SK-N-SH (cell line): Measurements from ENCODE around the gene MACROD2. TPM values are rescaled to one million over a fixed set of nuclear protein-coding genes. Genes with fewer than 3 reads are reported as not detected.

ENCODE experiments used
- CTCF ChIA-PET: fragments of 300-600, 350-600 bp; formaldehyde crosslinking; extraction: SDS; loops from one replicate; lab custom pipeline; 2021; lab: Yijun Ruan, JAX
- POLR2A ChIA-PET: fragments of 350-600 bp; sonication (Branson Sonifier 250); formaldehyde crosslinking; extraction: SDS; loops from one replicate; lab custom pipeline; 2020; ENCODE audit warnings: antibody characterized with exemption, inconsistent platforms; lab: Yijun Ruan, JAX
- DNase-seq: peaks from one replicate; pipeline ENCODE4 v3.0.0; 2012
- H2AFZ ChIP-seq: fragments of 200-600 bp; sonication (generic); 2 replicates; pipeline ENCODE4 v1.8.1; 2016; ENCODE audit warnings: antibody characterized with exemption, mild to moderate bottlenecking, low read depth
- H3F3A ChIP-seq: fragments of 200-600 bp; sonication (generic); replicated peaks from 2 replicates; pipeline ENCODE3; 2016; ENCODE audit warnings: antibody characterized with exemption, mild to moderate bottlenecking; ENCODE audit not compliant: insufficient read depth
- H3K27ac ChIP-seq, 2 experiments: fragments of 200-500 bp in 1 of 2; fragments of 200-600 bp in 1 of 2; sonication (Bioruptor generic) in 1 of 2; sonication (generic), shearing (Covaris generic) in 1 of 2; 2 replicates each; pipeline versions ENCODE4 v1.5.1 to v1.6.1; 2014 to 2016; ENCODE audit warnings: low read depth in 2 of 2, inconsistent platforms in 1 of 2, low read length in 1 of 2, mild to moderate bottlenecking in 1 of 2, mixed read lengths in 1 of 2
- H3K27me3 ChIP-seq: fragments of 200-600 bp; sonication (generic), shearing (Covaris generic); 2 replicates; pipeline ENCODE4 v1.6.1; 2016; ENCODE audit warnings: mixed run types; ENCODE audit not compliant: insufficient read depth
- H3K36me3 ChIP-seq, 2 experiments: fragments of 200-500 bp in 1 of 2; fragments of 200-600 bp in 1 of 2; sonication (Bioruptor generic) in 1 of 2; sonication (generic) in 1 of 2; replicated peaks in 1 of 2; 2 replicates each; pipeline versions ENCODE3 to v1.5.1; 2014 to 2016; ENCODE audit warnings: low read length in 1 of 2, mild to moderate bottlenecking in 1 of 2; ENCODE audit not compliant: insufficient read depth in 2 of 2, control insufficient read depth in 1 of 2
- H3K4me1 ChIP-seq, 2 experiments: fragments of 200-500 bp in 1 of 2; fragments of 200-600 bp in 1 of 2; sonication (Bioruptor generic) in 1 of 2; sonication (generic), shearing (Covaris generic) in 1 of 2; 2 replicates each; pipeline versions ENCODE4 v1.5.1 to v1.6.1; 2014 to 2016; ENCODE audit warnings: low read depth in 1 of 2, low read length in 1 of 2, mixed run types in 1 of 2; ENCODE audit not compliant: insufficient read depth in 2 of 2, control insufficient read depth in 1 of 2
- H3K4me2 ChIP-seq: fragments of 200-600 bp; sonication (generic), shearing (Covaris generic); 2 replicates; pipeline ENCODE4 v1.6.1; 2017; ENCODE audit warnings: mixed run types
- H3K4me3 ChIP-seq, 2 experiments: fragments of 200-500 bp in 1 of 2; fragments of 200-600 bp in 1 of 2; sonication (Bioruptor generic) in 1 of 2; sonication (generic), shearing (Covaris generic) in 1 of 2; 2 replicates each; pipeline versions ENCODE4 v1.5.1 to v1.8.1; 2014 to 2016; ENCODE audit warnings: low read depth in 2 of 2, inconsistent platforms in 1 of 2, low read length in 1 of 2, mild to moderate bottlenecking in 1 of 2, mixed read lengths in 1 of 2, moderate library complexity in 1 of 2
- H3K79me2 ChIP-seq: fragments of 200-600 bp; sonication (generic); 2 replicates; pipeline ENCODE4 v1.8.1; 2017; ENCODE audit warnings: mild to moderate bottlenecking; ENCODE audit not compliant: insufficient read depth
- H3K9ac ChIP-seq: fragments of 200-600 bp; sonication (generic); 2 replicates; pipeline ENCODE4 v1.6.1; 2017; ENCODE audit warnings: mixed run types
- H3K9me2 ChIP-seq: fragments of 200-600 bp; sonication (generic); 2 replicates; pipeline ENCODE4 v1.6.1; 2017; ENCODE audit warnings: mixed run types
- H3K9me3 ChIP-seq: fragments of 200-600 bp; sonication (generic); 2 replicates; pipeline ENCODE4 v1.6.1; 2017; ENCODE audit warnings: mixed run types, mild to moderate bottlenecking, moderate library complexity
- H4K20me1 ChIP-seq: fragments of 200-600 bp; sonication (generic); 2 replicates; pipeline ENCODE4 v1.6.1; 2017; ENCODE audit warnings: mild to moderate bottlenecking, mixed run types; ENCODE audit not compliant: insufficient read depth
- CHD2 ChIP-seq: fragments of 150-350 bp; IDR thresholded peaks from 2 replicates; pipeline ENCODE4 v1.6.1; 2018; ENCODE audit warnings: low read length; ENCODE audit not compliant: partially characterized antibody
- ELF1 ChIP-seq: IDR thresholded peaks from 2 replicates; pipeline ENCODE4 v1.4.0; 2012
- EP300 ChIP-seq, 2 experiments: IDR thresholded peaks; 2 replicates each; pipeline versions ENCODE4 v1.4.0 to v1.6.1; 2012; ENCODE audit warnings: borderline replicate concordance in 1 of 2, low read depth in 1 of 2, low read length in 1 of 2
- EZH2phosphoT487 ChIP-seq: fragments of 200-600 bp; sonication (generic); IDR thresholded peaks from 2 replicates; pipeline ENCODE4 v1.6.1; 2017; ENCODE audit warnings: low read depth, mixed run types, mild to moderate bottlenecking, antibody characterized with exemption, moderate library complexity, borderline replicate concordance
- FOSL2 ChIP-seq: IDR thresholded peaks from 2 replicates; pipeline ENCODE4 v1.4.0; 2012; ENCODE audit warnings: low read depth, mild to moderate bottlenecking, moderate library complexity, borderline replicate concordance
- GATA2 ChIP-seq: sonication (generic); formaldehyde crosslinking; IDR thresholded peaks from 2 replicates; pipeline ENCODE4 v1.5.0; 2020; ENCODE audit warnings: mild to moderate bottlenecking, missing genetic modification reagents
- MEF2A ChIP-seq: IDR thresholded peaks from 2 replicates; pipeline ENCODE4 v1.4.0; 2012; ENCODE audit warnings: low read depth, borderline replicate concordance
- MXI1 ChIP-seq: IDR thresholded peaks from 2 replicates; pipeline ENCODE4 v1.6.1; 2012; ENCODE audit warnings: mild to moderate bottlenecking, low read depth, low read length, improper control_type of control experiment
- NFIC ChIP-seq: IDR thresholded peaks from 2 replicates; pipeline ENCODE4 v1.4.0; 2012; ENCODE audit warnings: borderline replicate concordance
- NRF1 ChIP-seq: IDR thresholded peaks from 2 replicates; pipeline ENCODE4 v1.6.1; 2012; ENCODE audit warnings: low read depth, mild to moderate bottlenecking, low read length
- POLR2AphosphoS5 ChIP-seq: IDR thresholded peaks from 2 replicates; pipeline ENCODE4 v1.6.1; 2012; ENCODE audit warnings: low read depth, low read length
- SIN3A ChIP-seq: IDR thresholded peaks from 2 replicates; pipeline ENCODE4 v1.6.1; 2012; ENCODE audit warnings: low read depth, mild to moderate bottlenecking, low read length, moderate library complexity, borderline replicate concordance
- TAF1 ChIP-seq: IDR thresholded peaks from 2 replicates; pipeline ENCODE4 v1.6.1; 2012; ENCODE audit warnings: low read depth, mild to moderate bottlenecking, low read length, moderate library complexity, borderline replicate concordance
- TEAD4 ChIP-seq: IDR thresholded peaks from 2 replicates; pipeline ENCODE4 v1.4.0; 2012; ENCODE audit warnings: mild to moderate bottlenecking, borderline replicate concordance; ENCODE audit not compliant: insufficient read depth
- YY1 ChIP-seq: IDR thresholded peaks from 2 replicates; pipeline ENCODE4 v1.4.0; 2012; ENCODE audit warnings: low read depth, mild to moderate bottlenecking
- WGBS: methylation state at CpG from one replicate; pipeline ENCODE4 v1.1.6; 2017; ENCODE audit warnings: low lambda C conversion rate; 5-methylcytosine and 5-hydroxymethylcytosine counted together
- polyA plus RNA-seq, 3 experiments: library from polyadenylated mRNA; depleted of rRNA; stranded (reverse); fragments of >200 nt; gene quantifications; 2 replicates each; pipeline ENCODE4 v1.2.3, GENCODE V29; 2012
- TF ChIP-seq, protein P1 (sequence below): fragments of 150-350 bp; IDR thresholded peaks from 2 replicates; pipeline ENCODE4 v1.6.1; 2016; ENCODE audit warnings: mild to moderate bottlenecking, low read depth, low read length
- TF ChIP-seq, protein P2 (sequence below): IDR thresholded peaks from 2 replicates; pipeline ENCODE4; 2012
- TF ChIP-seq, protein P3 (sequence below): IDR thresholded peaks from 2 replicates; pipeline ENCODE4 v1.4.0; 2012; ENCODE audit warnings: low read depth, borderline replicate concordance
- TF ChIP-seq, protein P4 (sequence below): IDR thresholded peaks from 2 replicates; pipeline ENCODE4 v1.4.0; 2012; ENCODE audit warnings: low read depth, borderline replicate concordance
- TF ChIP-seq, protein P5 (sequence below): IDR thresholded peaks from 2 replicates; pipeline ENCODE4 v1.4.0; 2012; ENCODE audit warnings: low read depth

MACROD2 gene
- polyA plus RNA-seq, 1 of the 3 experiments (the other 2 are of a cell fraction) = 0.33 TPM

DNA sequence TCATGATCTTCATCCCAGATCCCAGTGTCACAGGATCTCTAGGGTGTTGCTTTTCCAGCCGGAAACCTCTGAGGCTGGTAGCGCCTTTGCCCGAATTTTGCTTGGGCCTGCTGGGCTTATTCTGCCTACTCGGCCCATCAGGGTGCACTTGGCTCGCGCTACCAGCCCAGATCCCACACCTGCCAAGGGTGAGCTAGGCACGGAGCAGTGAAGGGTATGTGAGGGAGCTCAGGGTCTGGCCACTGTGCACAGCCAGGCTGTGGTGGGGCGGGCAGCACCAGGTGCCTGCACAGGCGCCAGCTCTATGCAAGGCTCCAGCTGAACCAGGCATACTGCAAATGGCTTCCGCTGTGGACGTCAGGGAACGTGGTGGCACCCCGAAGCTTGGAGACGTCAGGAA, 1035.5 kb downstream of the MACROD2 start:
- Histone ChIP-seq H3K79me2 (no peaks in the 10 kb centered on the region), H3K4me3 (no peak overlapping the region), H4K20me1 (no peaks in the 10 kb centered on the region), H3K9me2 (no peaks in the 10 kb centered on the region), H3K36me3 (no peaks in the 10 kb centered on the region), H3K27me3 (no peaks in the 10 kb centered on the region), H3F3A (no peaks in the 10 kb centered on the region), H3K9ac (no peak overlapping the region), H3K4me1 (peaks cover 0 to 7% of the 10 kb centered on the region in 2 experiments; a peak in 2 of 4 replicates), H3K4me2 (no peak overlapping the region), H3K9me3 (no peaks in the 10 kb centered on the region), H2AFZ (no peak overlapping the region), H3K27ac (no peak overlapping the region)
- no peak for DNase-seq
- POLR2A ChIA-PET = no interaction called here
- CTCF ChIA-PET = interaction anchor here (1.2 kb wide), 1 partner anchor 678 kb away, joined by 3 read pairs; no protein-coding TSS in a partner anchor
- TF ChIP-seq YY1 = no peak
- TF ChIP-seq, protein P1, sequence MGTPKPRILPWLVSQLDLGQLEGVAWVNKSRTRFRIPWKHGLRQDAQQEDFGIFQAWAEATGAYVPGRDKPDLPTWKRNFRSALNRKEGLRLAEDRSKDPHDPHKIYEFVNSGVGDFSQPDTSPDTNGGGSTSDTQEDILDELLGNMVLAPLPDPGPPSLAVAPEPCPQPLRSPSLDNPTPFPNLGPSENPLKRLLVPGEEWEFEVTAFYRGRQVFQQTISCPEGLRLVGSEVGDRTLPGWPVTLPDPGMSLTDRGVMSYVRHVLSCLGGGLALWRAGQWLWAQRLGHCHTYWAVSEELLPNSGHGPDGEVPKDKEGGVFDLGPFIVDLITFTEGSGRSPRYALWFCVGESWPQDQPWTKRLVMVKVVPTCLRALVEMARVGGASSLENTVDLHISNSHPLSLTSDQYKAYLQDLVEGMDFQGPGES = no peak
- TF ChIP-seq POLR2AphosphoS5 = no peak
- no peak for TF ChIP-seq TEAD4
- no peak for TF ChIP-seq EZH2phosphoT487
- TF ChIP-seq, protein P2, sequence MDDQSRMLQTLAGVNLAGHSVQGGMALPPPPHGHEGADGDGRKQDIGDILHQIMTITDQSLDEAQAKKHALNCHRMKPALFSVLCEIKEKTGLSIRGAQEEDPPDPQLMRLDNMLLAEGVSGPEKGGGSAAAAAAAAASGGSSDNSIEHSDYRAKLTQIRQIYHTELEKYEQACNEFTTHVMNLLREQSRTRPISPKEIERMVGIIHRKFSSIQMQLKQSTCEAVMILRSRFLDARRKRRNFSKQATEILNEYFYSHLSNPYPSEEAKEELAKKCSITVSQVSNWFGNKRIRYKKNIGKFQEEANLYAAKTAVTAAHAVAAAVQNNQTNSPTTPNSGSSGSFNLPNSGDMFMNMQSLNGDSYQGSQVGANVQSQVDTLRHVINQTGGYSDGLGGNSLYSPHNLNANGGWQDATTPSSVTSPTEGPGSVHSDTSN = no peak
- no peak for TF ChIP-seq EP300 (IDR thresholded peaks at IDR 0.05; ENCODE audit: borderline replicate concordance in 1 of 2, low read depth in 1 of 2, low read length in 1 of 2)
- TF ChIP-seq, protein P3, sequence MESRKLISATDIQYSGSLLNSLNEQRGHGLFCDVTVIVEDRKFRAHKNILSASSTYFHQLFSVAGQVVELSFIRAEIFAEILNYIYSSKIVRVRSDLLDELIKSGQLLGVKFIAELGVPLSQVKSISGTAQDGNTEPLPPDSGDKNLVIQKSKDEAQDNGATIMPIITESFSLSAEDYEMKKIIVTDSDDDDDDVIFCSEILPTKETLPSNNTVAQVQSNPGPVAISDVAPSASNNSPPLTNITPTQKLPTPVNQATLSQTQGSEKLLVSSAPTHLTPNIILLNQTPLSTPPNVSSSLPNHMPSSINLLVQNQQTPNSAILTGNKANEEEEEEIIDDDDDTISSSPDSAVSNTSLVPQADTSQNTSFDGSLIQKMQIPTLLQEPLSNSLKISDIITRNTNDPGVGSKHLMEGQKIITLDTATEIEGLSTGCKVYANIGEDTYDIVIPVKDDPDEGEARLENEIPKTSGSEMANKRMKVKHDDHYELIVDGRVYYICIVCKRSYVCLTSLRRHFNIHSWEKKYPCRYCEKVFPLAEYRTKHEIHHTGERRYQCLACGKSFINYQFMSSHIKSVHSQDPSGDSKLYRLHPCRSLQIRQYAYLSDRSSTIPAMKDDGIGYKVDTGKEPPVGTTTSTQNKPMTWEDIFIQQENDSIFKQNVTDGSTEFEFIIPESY = no peak
- no peak for TF ChIP-seq NRF1
- TF ChIP-seq GATA2 (CRISPR knock-in tag) = no peak
- TF ChIP-seq, protein P4, sequence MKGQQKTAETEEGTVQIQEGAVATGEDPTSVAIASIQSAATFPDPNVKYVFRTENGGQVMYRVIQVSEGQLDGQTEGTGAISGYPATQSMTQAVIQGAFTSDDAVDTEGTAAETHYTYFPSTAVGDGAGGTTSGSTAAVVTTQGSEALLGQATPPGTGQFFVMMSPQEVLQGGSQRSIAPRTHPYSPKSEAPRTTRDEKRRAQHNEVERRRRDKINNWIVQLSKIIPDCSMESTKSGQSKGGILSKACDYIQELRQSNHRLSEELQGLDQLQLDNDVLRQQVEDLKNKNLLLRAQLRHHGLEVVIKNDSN = no peak
- no peak for TF ChIP-seq SIN3A
- TF ChIP-seq, protein P5, sequence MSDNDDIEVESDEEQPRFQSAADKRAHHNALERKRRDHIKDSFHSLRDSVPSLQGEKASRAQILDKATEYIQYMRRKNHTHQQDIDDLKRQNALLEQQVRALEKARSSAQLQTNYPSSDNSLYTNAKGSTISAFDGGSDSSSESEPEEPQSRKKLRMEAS = no peak
- no peak for TF ChIP-seq MXI1
- TF ChIP-seq FOSL2 = no peak
- no peak for TF ChIP-seq NFIC
- TF ChIP-seq MEF2A = no peak
- no peak for TF ChIP-seq ELF1
- no peak for TF ChIP-seq CHD2
- TF ChIP-seq TAF1 = no peak
- WGBS = 91% methylated on average over 6 of the region's 14 CpGs
